GM12801 (cell line): ENCODE data around the gene WDR4.

Experiments
- TF ChIP-seq, protein P1 (sequence below): IDR thresholded peaks from one replicate; pipeline ENCODE4 v1.5.1; 2011; ENCODE audit warnings: control low read depth; ENCODE audit not compliant: insufficient read length; ENCODE audit errors: extremely low read depth

The WDR4 gene

GRCh38 chr21:42811960-42812359 is 67.4 kb downstream of the WDR4 start:
- TF ChIP-seq, protein P1, sequence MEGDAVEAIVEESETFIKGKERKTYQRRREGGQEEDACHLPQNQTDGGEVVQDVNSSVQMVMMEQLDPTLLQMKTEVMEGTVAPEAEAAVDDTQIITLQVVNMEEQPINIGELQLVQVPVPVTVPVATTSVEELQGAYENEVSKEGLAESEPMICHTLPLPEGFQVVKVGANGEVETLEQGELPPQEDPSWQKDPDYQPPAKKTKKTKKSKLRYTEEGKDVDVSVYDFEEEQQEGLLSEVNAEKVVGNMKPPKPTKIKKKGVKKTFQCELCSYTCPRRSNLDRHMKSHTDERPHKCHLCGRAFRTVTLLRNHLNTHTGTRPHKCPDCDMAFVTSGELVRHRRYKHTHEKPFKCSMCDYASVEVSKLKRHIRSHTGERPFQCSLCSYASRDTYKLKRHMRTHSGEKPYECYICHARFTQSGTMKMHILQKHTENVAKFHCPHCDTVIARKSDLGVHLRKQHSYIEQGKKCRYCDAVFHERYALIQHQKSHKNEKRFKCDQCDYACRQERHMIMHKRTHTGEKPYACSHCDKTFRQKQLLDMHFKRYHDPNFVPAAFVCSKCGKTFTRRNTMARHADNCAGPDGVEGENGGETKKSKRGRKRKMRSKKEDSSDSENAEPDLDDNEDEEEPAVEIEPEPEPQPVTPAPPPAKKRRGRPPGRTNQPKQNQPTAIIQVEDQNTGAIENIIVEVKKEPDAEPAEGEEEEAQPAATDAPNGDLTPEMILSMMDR = no peak

DNA sequence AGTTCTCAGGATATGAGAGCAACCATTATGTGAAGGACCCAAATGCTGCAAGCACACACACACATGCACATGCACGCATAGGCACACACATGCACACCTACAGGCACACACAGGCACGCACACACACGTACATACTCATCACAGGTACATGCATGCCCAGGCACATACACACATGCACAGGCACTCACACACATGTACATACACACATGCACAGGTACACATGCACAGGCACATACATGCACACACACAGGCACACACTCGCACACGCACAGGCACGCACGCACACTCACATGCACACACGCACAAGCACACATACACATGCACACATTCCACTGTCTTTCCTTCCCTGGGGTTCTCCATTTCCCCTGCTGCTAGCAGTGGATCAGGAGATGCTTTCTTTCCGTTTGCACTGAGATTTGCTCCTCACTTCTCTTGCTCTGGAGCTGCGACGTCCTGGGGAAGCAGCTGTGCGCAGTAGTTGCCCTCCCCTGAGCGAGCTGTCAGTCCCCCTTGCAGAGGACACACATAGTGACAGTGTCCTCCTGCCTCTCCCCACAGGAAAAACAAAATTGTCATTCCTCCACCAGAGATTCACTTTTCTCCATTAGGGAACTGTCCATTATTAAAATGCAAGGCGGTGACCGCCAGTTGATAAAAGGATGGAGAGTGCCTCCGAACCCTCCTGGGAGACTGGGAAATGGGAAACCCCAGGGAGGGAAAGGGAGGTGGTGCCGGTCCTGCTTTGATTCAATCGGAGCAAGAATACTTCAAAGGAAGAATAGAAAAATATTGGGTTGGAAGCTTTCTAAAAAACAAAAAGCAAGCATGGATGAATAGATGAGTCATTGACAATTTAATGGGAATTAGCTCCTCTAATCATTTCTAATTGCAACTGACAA is 69.5 kb downstream of the WDR4 start:
- TF ChIP-seq, protein P1 = no peak

DNA sequence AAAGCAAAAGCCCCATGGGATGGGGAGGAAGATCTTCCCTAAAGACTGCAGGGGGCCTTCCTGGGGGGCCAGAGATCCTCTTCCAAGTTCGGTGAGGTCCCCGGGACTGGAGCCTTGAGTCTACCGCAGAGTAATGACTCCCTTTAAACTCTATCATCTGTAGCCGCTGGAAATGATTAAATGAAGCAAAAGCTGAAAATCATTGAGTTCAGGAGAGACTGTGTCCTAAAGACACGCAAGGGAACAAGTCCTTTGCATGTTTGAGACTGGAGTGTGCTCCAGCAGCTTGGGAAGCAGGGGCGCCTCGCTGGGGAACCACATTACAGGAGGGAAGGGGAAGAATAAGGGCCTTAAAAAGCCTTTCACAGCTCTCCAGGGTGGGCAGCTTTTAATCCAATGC is 70.2 kb downstream of the WDR4 start:
- TF ChIP-seq, protein P1 = no peak

- TF ChIP-seq, protein P1 = no peak
These were observed 71.3 kb downstream of the WDR4 start for GRCh38 chr21:42807938-42808613.

DNA sequence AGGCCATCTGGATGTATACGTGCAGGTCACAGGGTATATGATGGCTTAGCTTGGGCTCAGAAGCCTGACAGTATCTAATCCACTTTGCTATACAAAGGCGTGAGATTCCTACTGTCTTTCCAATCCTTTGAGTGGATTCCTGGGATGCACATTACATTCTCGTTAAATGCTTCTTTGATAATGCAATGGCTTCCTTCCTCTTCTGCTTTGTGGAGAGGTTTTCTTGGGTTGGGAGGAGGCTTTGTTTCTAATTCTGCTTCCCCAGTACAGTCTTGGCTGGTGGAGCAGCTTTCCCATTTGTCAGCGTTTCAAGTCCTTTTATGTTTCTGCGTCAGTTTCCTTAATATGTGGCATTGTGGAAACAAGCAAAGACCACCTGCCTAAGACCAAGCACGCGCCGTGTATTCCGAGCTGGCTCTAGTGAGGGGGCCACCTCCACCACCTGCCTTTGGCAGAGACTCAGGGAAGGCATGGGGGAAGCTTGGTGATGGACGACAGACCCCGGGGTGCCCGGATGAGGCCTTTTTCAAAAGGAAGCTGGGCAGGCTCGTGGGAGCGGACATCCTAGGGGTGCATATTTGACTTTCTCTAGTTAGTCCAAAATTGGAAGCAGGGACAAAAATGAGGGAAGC is 72.7 kb downstream of the WDR4 start:
- TF ChIP-seq, protein P1 = no peak

DNA sequence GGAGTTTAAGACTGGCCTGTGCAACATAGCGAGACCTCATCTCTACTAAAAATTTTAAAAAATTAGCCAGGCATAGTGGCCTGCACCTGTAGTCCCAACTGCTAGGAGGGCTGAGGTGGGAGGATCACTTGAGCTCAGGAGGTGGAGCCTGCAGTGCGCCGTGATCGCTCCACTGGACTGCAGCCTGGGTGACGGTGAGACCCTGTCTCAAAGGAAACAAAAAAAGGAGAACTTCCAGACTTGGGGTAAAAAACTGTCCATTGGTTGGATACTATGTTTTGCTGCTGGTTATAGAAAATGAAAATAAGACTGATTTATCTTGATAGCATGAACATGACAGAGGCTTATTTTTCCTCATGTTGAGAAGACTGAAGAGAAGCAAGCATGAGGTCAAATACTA is 79.4 kb downstream of the WDR4 start:
- TF ChIP-seq, protein P1 = no peak

DNA sequence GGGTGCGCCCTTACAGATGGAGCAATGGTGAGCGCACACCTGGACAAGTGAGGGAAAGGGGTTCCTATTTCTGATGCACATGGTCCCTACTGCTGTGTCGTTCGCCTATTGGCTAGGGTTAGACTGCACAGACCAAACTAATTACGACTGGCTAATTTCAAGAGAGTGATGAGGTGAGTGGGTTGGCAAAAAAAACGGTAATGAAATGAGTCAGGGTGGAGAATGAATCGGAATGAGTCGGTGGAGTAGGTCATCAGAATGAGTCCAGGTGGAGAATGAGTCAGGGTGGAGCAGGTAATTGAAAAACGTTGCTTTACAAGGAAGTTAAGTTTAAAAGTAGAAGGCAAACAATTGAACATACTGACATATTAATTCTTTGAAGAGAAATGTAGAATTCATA is 79.8 kb downstream of the WDR4 start:
- TF ChIP-seq, protein P1 = no peak
